ENCODE measurements around the gene DECR2.

- no peak for TF ChIP-seq CTCF (IDR thresholded peaks at IDR 0.05)
- no peak for TF ChIP-seq ZFX (IDR thresholded peaks at IDR 0.05; ENCODE audit: borderline replicate concordance)
These were observed 5.6 kb downstream of the DECR2 start for GRCh38 chr16:407253-407652.
